Measurements from ENCODE around the gene FAM50A. TPM values are rescaled to one million over a fixed set of nuclear protein-coding genes. Genes with fewer than 3 reads are reported as not detected.

The FAM50A gene
- total and polyA plus RNA-seq, 2 donors (not counting 1 experiment from before 2014, with no cell fraction given) = 44.5 to 79.8 TPM

- H4K20me1 ChIP-seq (ENCODE audit: control insufficient read depth, insufficient read depth, low read length, poor library complexity, severe bottlenecking) = peaks cover 30% of the 10 kb centered on the region
- ATAC-seq (ENCODE audit: low read depth) (no peak), DNase-seq (no peak)
- peaks cover 0 to 24% of the 10 kb centered on the region in 2 experiments for H3K36me3 ChIP-seq (replicated peaks in 1 of 2; ENCODE audit: control extremely low read depth in 1 of 2, control insufficient read depth in 1 of 2, extremely low read depth in 1 of 2, insufficient read depth in 2 of 2, low read length in 1 of 2)
- Mint-ChIP-seq H3K4me3 (no peak overlapping the region), H3K27ac (no peak overlapping the region), H3K27me3 (no peaks in the 10 kb centered on the region), H3K4me1 (peaks cover 14% of the 10 kb centered on the region), H3K9me3 (ENCODE audit: insufficient read depth) (no peaks in the 10 kb centered on the region)
- H3K79me2 ChIP-seq (ENCODE audit: control insufficient read depth, insufficient read depth, low read length) = no peaks in the 10 kb centered on the region
- 94% methylated on average over 12 of the region's 19 CpGs for WGBS (ENCODE audit: insufficient coverage)
- CTCF ChIA-PET = interaction anchor here (1.2 kb wide), 1 partner anchor 12 kb away, joined by 5 read pairs; no protein-coding TSS in a partner anchor
- TF ChIP-seq EZH2 (IDR thresholded peaks at IDR 0.05; ENCODE audit: borderline replicate concordance, insufficient read depth, low read depth, low read length, poor library complexity, severe bottlenecking) (no peak), CTCF (IDR thresholded peaks at IDR 0.05) (no peak)
- H3K4me1 ChIP-seq (ENCODE audit: control insufficient read depth in 2 of 2, insufficient read depth in 2 of 2, low read length in 2 of 2) = peaks cover 12 to 14% of the 10 kb centered on the region in 2 donors
- no peak overlapping the region for H3K4me2 ChIP-seq (replicated peaks; ENCODE audit: low read depth, low read length, poor library complexity, severe bottlenecking)
- no peak overlapping the region for H3K27ac ChIP-seq (ENCODE audit: low read length in 2 of 2)
- no peaks in the 10 kb centered on the region for H3K9me3 ChIP-seq (ENCODE audit: control extremely low read depth in 1 of 3, control insufficient read depth in 2 of 3, insufficient read depth in 1 of 3, low read length in 2 of 3)
- intact Hi-C loops (cut with micrococcal nuclease) = no loop called here
- POLR2A ChIA-PET = no interaction called here
- H3K9ac ChIP-seq (ENCODE audit: low read length) = no peak overlapping the region
- no peaks in the 10 kb centered on the region for H3K27me3 ChIP-seq (replicated peaks in 1 of 4; ENCODE audit: control extremely low read depth in 1 of 4, control insufficient read depth in 3 of 4, insufficient read depth in 4 of 4, low read length in 3 of 4)
- no peak overlapping the region for H3K4me3 ChIP-seq (ENCODE audit: control extremely low read depth in 1 of 5, extremely low read depth in 1 of 5, insufficient read depth in 1 of 5, low read depth in 2 of 5, low read length in 4 of 5)
- no peak overlapping the region for H2AFZ ChIP-seq (ENCODE audit: insufficient read depth, low read depth, low read length, poor library complexity, severe bottlenecking)
These were observed 41.3 kb upstream of the FAM50A start for GRCh38 chrX:154402622-154403127.

GRCh38 chrX:154403192-154403591 lies 40.7 kb upstream of the FAM50A start:
- Histone ChIP-seq H3K4me1 (ENCODE audit: control insufficient read depth in 2 of 2, insufficient read depth in 2 of 2, low read length in 2 of 2) (peaks cover 12 to 14% of the 10 kb centered on the region in 2 donors), H3K4me3 (ENCODE audit: control extremely low read depth in 1 of 5, extremely low read depth in 1 of 5, insufficient read depth in 1 of 5, low read depth in 2 of 5, low read length in 4 of 5) (no peak overlapping the region), H4K20me1 (ENCODE audit: control insufficient read depth, insufficient read depth, low read length, poor library complexity, severe bottlenecking) (peaks cover 30% of the 10 kb centered on the region), H3K27me3 (replicated peaks in 1 of 4; ENCODE audit: control extremely low read depth in 1 of 4, control insufficient read depth in 3 of 4, insufficient read depth in 4 of 4, low read length in 3 of 4) (no peaks in the 10 kb centered on the region), H3K4me2 (replicated peaks; ENCODE audit: low read depth, low read length, poor library complexity, severe bottlenecking) (no peak overlapping the region), H3K9me3 (ENCODE audit: control extremely low read depth in 1 of 3, control insufficient read depth in 2 of 3, insufficient read depth in 1 of 3, low read length in 2 of 3) (no peaks in the 10 kb centered on the region), H3K27ac (ENCODE audit: low read length in 2 of 2) (no peak overlapping the region), H3K9ac (ENCODE audit: low read length) (no peak overlapping the region), H3K79me2 (ENCODE audit: control insufficient read depth, insufficient read depth, low read length) (no peaks in the 10 kb centered on the region), H2AFZ (ENCODE audit: insufficient read depth, low read depth, low read length, poor library complexity, severe bottlenecking) (no peak overlapping the region), H3K36me3 (replicated peaks in 1 of 2; ENCODE audit: control extremely low read depth in 1 of 2, control insufficient read depth in 1 of 2, extremely low read depth in 1 of 2, insufficient read depth in 2 of 2, low read length in 1 of 2) (peaks cover 0 to 24% of the 10 kb centered on the region in 2 experiments)
- Mint-ChIP-seq H3K4me3 (no peak overlapping the region), H3K4me1 (peaks cover 15% of the 10 kb centered on the region), H3K9me3 (ENCODE audit: insufficient read depth) (no peaks in the 10 kb centered on the region), H3K27ac (no peak overlapping the region), H3K27me3 (no peaks in the 10 kb centered on the region)
- DNase-seq = no peak
- TF ChIP-seq CTCF (IDR thresholded peaks at IDR 0.05) (no peak), EZH2 (IDR thresholded peaks at IDR 0.05; ENCODE audit: borderline replicate concordance, insufficient read depth, low read depth, low read length, poor library complexity, severe bottlenecking) (no peak)
- ChIA-PET POLR2A (no interaction called here), CTCF (interaction anchor here (0.7 to 1.2 kb wide), 2 partner anchors 11 to 78 kb away, joined by 4 to 5 read pairs; no protein-coding TSS in a partner anchor)
- intact Hi-C loops (cut with micrococcal nuclease) = no loop called here
- no peak for ATAC-seq (ENCODE audit: low read depth)
- 100% methylated on average over 5 of the region's 10 CpGs for WGBS (ENCODE audit: insufficient coverage)

Data from B cell (primary cell).